Muscle of leg (tissue), 11 donors: ENCODE results near the gene ERVH48-1. TPM values are rescaled to one million over a fixed set of nuclear protein-coding genes. Genes with fewer than 3 reads are reported as not detected.
"Not testable (repeated sequence)": the region's sequence is repeated elsewhere in the genome, so short reads cannot be mapped to it uniquely, and the experiment has no call there.

Experiments used
- DNase-seq: peaks from one replicate; pipeline ENCODE4 v3.0.0; 2013
- H3K27ac ChIP-seq: one replicate; pipeline ENCODE4 v1.5.1; 2013; ENCODE audit warnings: mild to moderate bottlenecking, low read length, control low read depth
- H3K27me3 ChIP-seq: one replicate; pipeline ENCODE4 v1.6.1; 2013; ENCODE audit warnings: low read length; ENCODE audit not compliant: control insufficient read depth, insufficient read depth
- H3K36me3 ChIP-seq: one replicate; pipeline ENCODE4 v1.6.1; 2013; ENCODE audit warnings: low read length; ENCODE audit not compliant: control insufficient read depth, insufficient read depth
- H3K4me1 ChIP-seq: one replicate; pipeline ENCODE4 v1.6.1; 2013; ENCODE audit warnings: low read length; ENCODE audit not compliant: control insufficient read depth, insufficient read depth
- H3K4me3 ChIP-seq: one replicate; pipeline ENCODE4 v1.5.1; 2013; ENCODE audit warnings: low read length, control low read depth
- H3K9me3 ChIP-seq: replicated peaks from 2 replicates; pipeline ENCODE4 v1.6.1; 2013; ENCODE audit warnings: low read depth, low read length; ENCODE audit not compliant: control insufficient read depth
- WGBS: methylation state at CpG from one replicate; pipeline ENCODE4 v1.1.5; 2013; ENCODE audit warnings: missing lambda C conversion rate; ENCODE audit not compliant: insufficient coverage; 5-methylcytosine and 5-hydroxymethylcytosine counted together
- polyA plus RNA-seq, 8 donors: library from polyadenylated mRNA; unstranded; fragments of 120-200 nt; gene quantifications; one replicate each; pipeline versions ENCODE4 v1.2.1 to v1.2.3, GENCODE V29; 2013; ENCODE audit warnings: inconsistent platforms in 1 of 8, low replicate concordance in 1 of 8; ENCODE audit not compliant: insufficient read length in 8 of 8, insufficient read depth in 1 of 8
- total RNA-seq: library from RNA; stranded (reverse); fragments of 120-200 nt; gene quantifications from one replicate; pipeline ENCODE4 v1.2.4, GENCODE V29; 2013

The ERVH48-1 gene
- total and polyA plus RNA-seq, 9 donors, result 0.20 to 1.3 (median 0.46) TPM

- DNase-seq, H3K27ac ChIP-seq, H3K4me3 ChIP-seq, H3K27me3 ChIP-seq, H3K4me1 ChIP-seq, H3K9me3 ChIP-seq: not testable (repeated sequence)
- H3K36me3 ChIP-seq, result peaks cover 62% of the 10 kb centered on the region
- 95% methylated on average over 9 of the region's 9 CpGs for WGBS
These were observed 16.9 kb downstream of the ERVH48-1 start for GRCh38 chr21:42908484-42908883.

- no peak overlapping the region for H3K27ac ChIP-seq
- H3K36me3 ChIP-seq, result peaks cover 67% of the 10 kb centered on the region
- H3K4me1 ChIP-seq, result no peaks in the 10 kb centered on the region
- DNase-seq, result no peak
- 98% methylated on average over 15 of the region's 16 CpGs for WGBS
- no peaks in the 10 kb centered on the region for H3K9me3 ChIP-seq
- H3K4me3 ChIP-seq, result no peak overlapping the region
- no peaks in the 10 kb centered on the region for H3K27me3 ChIP-seq
These were observed 19.2 kb downstream of the ERVH48-1 start for GRCh38 chr21:42906233-42906632.

GRCh38 chr21:42905195-42905594 is 20.2 kb downstream of the ERVH48-1 start:
- H3K4me3 ChIP-seq, result no peak overlapping the region
- no peaks in the 10 kb centered on the region for H3K9me3 ChIP-seq
- H3K27ac ChIP-seq, result no peak overlapping the region
- no peak for DNase-seq
- no peaks in the 10 kb centered on the region for H3K27me3 ChIP-seq
- no peaks in the 10 kb centered on the region for H3K4me1 ChIP-seq
- 88% methylated on average over 7 of the region's 8 CpGs for WGBS
- H3K36me3 ChIP-seq, result peaks cover 66% of the 10 kb centered on the region

GRCh38 chr21:42903817-42904216 is 21.6 kb downstream of the ERVH48-1 start:
- no peak overlapping the region for H3K4me3 ChIP-seq
- H3K27ac ChIP-seq, result no peak overlapping the region
- H3K36me3 ChIP-seq, result peaks cover 61% of the 10 kb centered on the region
- H3K9me3 ChIP-seq, result no peaks in the 10 kb centered on the region
- no peaks in the 10 kb centered on the region for H3K27me3 ChIP-seq
- no peak for DNase-seq
- WGBS, result 97% methylated on average over 9 of the region's 11 CpGs
- no peaks in the 10 kb centered on the region for H3K4me1 ChIP-seq

- no peak for DNase-seq
- Histone ChIP-seq H3K27me3 (no peaks in the 10 kb centered on the region), H3K27ac (no peak overlapping the region), H3K36me3 (peaks cover 64% of the 10 kb centered on the region), H3K4me3 (no peak overlapping the region), H3K9me3 (no peaks in the 10 kb centered on the region), H3K4me1 (no peaks in the 10 kb centered on the region)
- WGBS, result 100% methylated on average over 2 of the region's 4 CpGs
These were observed 25.0 kb downstream of the ERVH48-1 start for GRCh38 chr21:42900446-42900845.

- under 1% methylated on average over 84 of the region's 87 CpGs for WGBS
- Histone ChIP-seq H3K27me3 (no peaks in the 10 kb centered on the region), H3K9me3 (no peaks in the 10 kb centered on the region), H3K4me3 (peak within 1 kb of the TSS; percentile 84), H3K27ac (peak within 1 kb of the TSS; percentile 96), H3K4me1 (peaks cover 5% of the 10 kb centered on the region), H3K36me3 (peaks cover 22% of the 10 kb centered on the region)
- DNase-seq, result peak; percentile 99
These were observed 32.3 kb downstream of the ERVH48-1 start, which contains the start of gene NDUFV3 for GRCh38 chr21:42892931-42893755. Gene NDUFV3, plus strand, starts transcription at chr21:42893309. Its CDS starts 25 bp downstream, at chr21:42893334.

- DNase-seq, result no peak
- Histone ChIP-seq H3K9me3 (no peaks in the 10 kb centered on the region), H3K27me3 (no peaks in the 10 kb centered on the region), H3K4me3 (peak overlapping the region; percentile 84), H3K36me3 (peaks cover 17% of the 10 kb centered on the region), H3K27ac (peak overlapping the region; percentile 95), H3K4me1 (peaks cover 5% of the 10 kb centered on the region)
- 0% methylated on average over 1 of the region's 18 CpGs for WGBS
These were observed 32.9 kb downstream of the ERVH48-1 start for GRCh38 chr21:42892582-42892930.

GRCh38 chr21:42887326-42887725 is 38.1 kb downstream of the ERVH48-1 start:
- H3K4me1 ChIP-seq, result peaks cover 2% of the 10 kb centered on the region
- no peak overlapping the region for H3K4me3 ChIP-seq
- no peak overlapping the region for H3K27ac ChIP-seq
- H3K36me3 ChIP-seq, result no peaks in the 10 kb centered on the region
- DNase-seq, result no peak
- H3K27me3 ChIP-seq, result no peaks in the 10 kb centered on the region
- whole genome bisulfite sequencing, result no CpG with 5 or more reads among the region's 5 CpGs
- H3K9me3 ChIP-seq, result no peaks in the 10 kb centered on the region

- no peaks in the 10 kb centered on the region for H3K27me3 ChIP-seq
- WGBS, result no CpG with 5 or more reads among the region's 1 CpG
- DNase-seq, result no peak
- no peak overlapping the region for H3K27ac ChIP-seq
- no peaks in the 10 kb centered on the region for H3K9me3 ChIP-seq
- peaks cover 10% of the 10 kb centered on the region for H3K4me1 ChIP-seq
- no peak overlapping the region for H3K4me3 ChIP-seq
- no peaks in the 10 kb centered on the region for H3K36me3 ChIP-seq
These were observed 41.5 kb downstream of the ERVH48-1 start for GRCh38 chr21:42883921-42884320.

GRCh38 chr21:42880352-42880751 is 45.1 kb downstream of the ERVH48-1 start:
- Histone ChIP-seq H3K4me3 (peak overlapping the region; percentile 86), H3K36me3 (peaks cover 12% of the 10 kb centered on the region), H3K27ac (peak overlapping the region; percentile 88), H3K27me3 (no peaks in the 10 kb centered on the region), H3K4me1 (peaks cover 15% of the 10 kb centered on the region), H3K9me3 (no peaks in the 10 kb centered on the region)
- no peak for DNase-seq
- WGBS, result 100% methylated on average over 1 of the region's 6 CpGs
